ENCODE results near the gene ETFA.

ETFA gene

DNA sequence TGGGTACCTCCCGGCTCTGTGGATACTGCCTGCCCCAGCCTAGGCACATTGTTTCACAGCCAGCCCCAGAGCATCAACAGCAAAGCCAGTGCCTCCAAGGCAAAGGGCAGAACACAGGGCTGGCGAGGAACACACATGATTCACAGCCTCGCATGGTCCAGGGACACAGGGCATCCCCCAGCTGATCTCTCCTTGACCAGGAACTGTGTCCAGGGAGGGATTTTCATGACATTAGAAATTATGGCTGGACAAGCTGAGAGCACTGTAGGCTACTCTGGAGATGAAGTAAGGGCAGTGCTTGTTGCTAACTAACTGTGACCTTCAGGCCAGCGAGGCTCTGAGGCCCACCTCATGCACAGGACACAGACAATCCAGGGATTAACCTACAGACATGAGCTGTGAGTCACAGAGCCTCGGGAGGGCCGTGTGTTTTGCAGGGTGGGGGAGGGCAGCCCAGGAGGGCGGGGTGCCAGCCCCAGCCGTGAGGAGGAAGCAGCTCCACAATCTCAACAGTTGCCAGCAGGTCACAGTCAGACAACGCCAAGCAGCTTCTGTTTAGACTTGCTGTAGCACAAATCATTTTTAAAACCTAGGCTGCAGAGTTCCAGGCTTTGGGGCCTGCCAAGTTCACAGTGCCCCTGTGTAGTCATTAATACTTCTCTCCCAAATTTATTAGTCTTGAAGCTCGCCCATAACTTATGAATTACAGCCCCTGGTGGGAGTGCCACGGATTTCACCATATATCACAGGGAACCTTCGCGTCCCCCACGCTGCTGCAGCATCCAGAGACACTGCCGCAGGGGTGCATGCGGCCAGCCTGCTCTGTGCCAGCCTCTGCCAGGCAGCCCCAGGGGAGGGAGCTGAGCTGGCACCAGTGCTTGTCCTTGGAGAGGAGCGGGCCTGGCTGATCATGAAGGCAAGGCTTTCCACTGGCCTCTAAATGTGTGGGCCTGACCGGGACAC is 114.7 kb downstream of the ETFA start:
- DNase-seq (ENCODE audit: low read depth in 2 of 2), result peak; percentile 51

DNA sequence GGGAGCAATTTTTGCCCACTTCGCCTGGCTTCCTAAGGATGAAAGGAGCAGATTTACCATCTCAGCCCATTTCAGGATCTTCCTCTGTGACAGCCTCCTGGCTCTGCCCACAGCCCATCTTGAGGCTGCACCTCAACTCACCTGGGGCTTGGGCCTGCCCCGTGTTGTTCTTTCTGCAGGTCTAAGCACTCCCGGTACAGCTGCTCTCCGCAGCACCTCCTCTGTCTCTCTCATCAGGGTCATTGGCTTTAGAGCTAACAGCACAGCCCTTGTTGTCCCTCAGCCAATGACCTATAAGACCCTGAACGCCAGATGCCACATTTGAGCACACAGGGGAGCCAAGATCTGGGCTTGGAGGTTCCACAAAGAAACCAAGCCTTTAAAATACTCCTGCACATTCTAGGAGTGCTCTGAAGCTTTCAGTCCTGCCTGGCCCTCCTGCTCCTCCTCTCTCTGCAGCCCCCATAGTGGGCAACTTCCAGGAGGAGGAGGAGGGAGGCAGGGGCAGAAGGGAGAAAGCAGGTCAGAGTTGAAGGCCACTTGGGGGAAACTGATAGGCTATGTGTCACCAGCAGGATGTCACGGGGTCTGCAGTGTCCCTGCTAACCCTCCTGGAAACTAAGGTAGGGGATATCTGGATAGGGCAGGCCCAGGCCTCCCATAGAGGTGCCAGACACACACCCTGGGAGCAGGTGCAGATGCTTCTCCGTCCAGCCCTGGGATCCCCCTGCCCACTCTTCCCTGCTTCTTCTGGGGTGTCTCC is 115.6 kb downstream of the ETFA start:
- DNase-seq (ENCODE audit: low read depth in 2 of 2), result no peak

- no peak for DNase-seq (ENCODE audit: low read depth in 2 of 2)
These were observed 117.3 kb downstream of the ETFA start for GRCh38 chr15:76193934-76194333.

GRCh38 chr15:76192715-76193114 is 118.6 kb downstream of the ETFA start:
- no peak for DNase-seq (ENCODE audit: low read depth in 2 of 2)

GRCh38 chr15:76191539-76192244 is 119.6 kb downstream of the ETFA start:
- DNase-seq (ENCODE audit: low read depth in 2 of 2), result no peak

- DNase-seq (ENCODE audit: low read depth in 2 of 2), result peak; percentile 22 to 29
These were observed 120.3 kb downstream of the ETFA start for GRCh38 chr15:76190751-76191538.

- no peak for DNase-seq (ENCODE audit: low read depth in 2 of 2)
These were observed 121.2 kb downstream of the ETFA start for GRCh38 chr15:76190070-76190564.

- no peak for DNase-seq (ENCODE audit: low read depth in 2 of 2)
These were observed 122.2 kb downstream of the ETFA start for GRCh38 chr15:76189106-76189505.

- DNase-seq (ENCODE audit: low read depth in 2 of 2), result no peak
These were observed 124.1 kb downstream of the ETFA start for GRCh38 chr15:76187163-76187562.

GRCh38 chr15:76185716-76186115 is 125.6 kb downstream of the ETFA start:
- DNase-seq (ENCODE audit: low read depth in 2 of 2), result peak; percentile 31 to 33

DNA sequence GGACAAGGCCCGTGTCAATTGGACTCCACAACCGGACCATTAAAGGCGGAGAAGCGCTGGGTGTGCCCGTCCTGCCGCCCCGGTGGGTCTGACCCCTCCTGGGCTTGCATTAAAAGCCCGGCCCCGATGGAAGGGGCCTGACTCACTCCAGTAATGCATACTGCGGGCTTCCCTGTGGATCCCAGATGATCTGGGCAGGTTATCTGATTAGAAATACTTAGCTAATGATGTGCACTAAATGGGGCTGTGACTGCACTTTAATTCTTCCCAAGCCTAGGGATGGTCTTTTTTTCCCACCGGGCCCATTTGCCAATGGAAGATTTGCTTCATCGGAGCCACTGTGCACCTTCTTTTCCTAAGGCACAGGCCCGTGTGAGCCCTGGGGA is 126.6 kb downstream of the ETFA start:
- no peak for DNase-seq (ENCODE audit: low read depth in 2 of 2)

- DNase-seq (ENCODE audit: low read depth in 2 of 2), result no peak
These were observed 127.2 kb downstream of the ETFA start for GRCh38 chr15:76183930-76184649.

GRCh38 chr15:76181705-76182107 is 129.6 kb downstream of the ETFA start:
- no peak for DNase-seq (ENCODE audit: low read depth in 2 of 2)

DNA sequence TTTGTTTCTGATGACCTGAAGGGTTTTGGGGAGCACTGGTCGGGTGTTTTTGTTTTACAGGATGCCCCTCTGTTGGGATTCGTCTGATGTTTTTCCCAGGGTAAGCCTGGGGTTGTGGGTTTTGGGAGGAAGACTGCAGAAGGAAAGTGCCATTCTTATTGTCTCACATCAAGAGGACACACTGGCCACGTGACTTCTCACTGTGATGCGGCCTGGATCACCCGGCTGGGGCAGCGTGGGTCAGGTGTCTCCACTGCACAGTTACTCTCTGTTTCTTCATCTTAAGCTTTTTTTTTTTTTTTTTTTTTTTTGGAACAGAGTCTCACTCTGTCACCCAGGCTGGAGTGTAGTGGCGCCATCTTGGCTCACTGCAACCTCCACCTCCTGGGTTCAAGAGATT is 130.9 kb downstream of the ETFA start:
- no peak for DNase-seq (ENCODE audit: low read depth in 2 of 2)

- no peak for DNase-seq (ENCODE audit: low read depth in 2 of 2)
These were observed 132.2 kb downstream of the ETFA start for GRCh38 chr15:76179023-76179422.

GRCh38 chr15:76178296-76179000 is 132.8 kb downstream of the ETFA start:
- no peak for DNase-seq (ENCODE audit: low read depth in 2 of 2)

- DNase-seq (ENCODE audit: low read depth in 2 of 2), result no peak
These were observed 133.7 kb downstream of the ETFA start for GRCh38 chr15:76177491-76178040.

- DNase-seq (ENCODE audit: low read depth in 2 of 2), result no peak
These were observed 134.7 kb downstream of the ETFA start for GRCh38 chr15:76176487-76177085.

DNA sequence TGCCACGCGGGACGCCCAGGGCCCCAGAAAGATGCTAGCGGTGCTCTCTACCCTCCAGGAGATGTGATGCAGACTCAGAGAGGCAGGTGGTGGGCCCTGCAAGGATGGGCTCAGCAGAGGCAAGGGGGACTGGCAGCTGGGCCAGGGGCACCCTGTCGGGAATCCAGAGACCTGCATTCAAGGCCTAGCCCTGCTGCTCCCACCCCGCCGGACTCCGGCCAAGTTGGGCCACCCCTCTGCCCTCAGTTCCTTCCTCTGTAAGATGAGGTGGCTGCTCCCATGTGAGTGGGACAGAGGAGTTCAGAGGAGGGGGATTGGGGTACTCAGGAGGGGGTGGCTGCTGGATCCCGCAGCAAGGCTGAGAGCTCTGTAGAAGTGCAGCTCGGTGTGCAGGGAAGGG is 135.2 kb downstream of the ETFA start:
- no peak for DNase-seq (ENCODE audit: low read depth in 2 of 2)

Measured in fibroblast of skin of left quadriceps (primary cell).